ENCODE measurements around the gene CDH26.

CDH26 gene

DNA sequence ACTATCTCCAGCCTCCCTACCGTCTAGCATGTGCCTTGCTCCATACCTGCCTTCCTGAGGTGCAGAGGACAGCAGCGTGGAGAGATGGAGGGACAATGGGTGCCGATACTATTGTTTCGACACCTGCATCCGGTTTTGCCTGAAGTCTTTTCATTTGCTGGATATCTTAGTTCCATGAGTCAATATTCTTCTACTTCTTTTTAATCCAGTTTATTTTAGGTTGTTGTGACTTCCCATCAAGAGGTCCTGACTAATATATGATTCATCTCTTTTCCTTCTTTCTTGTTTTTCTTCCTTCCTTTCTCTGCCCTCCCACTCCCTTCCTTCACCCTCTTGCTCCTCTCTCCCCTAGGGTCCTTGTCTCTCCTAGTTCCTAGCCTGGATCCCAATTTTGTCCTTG lies 91.4 kb downstream of the CDH26 start:
- no peak for DNase-seq

DNA sequence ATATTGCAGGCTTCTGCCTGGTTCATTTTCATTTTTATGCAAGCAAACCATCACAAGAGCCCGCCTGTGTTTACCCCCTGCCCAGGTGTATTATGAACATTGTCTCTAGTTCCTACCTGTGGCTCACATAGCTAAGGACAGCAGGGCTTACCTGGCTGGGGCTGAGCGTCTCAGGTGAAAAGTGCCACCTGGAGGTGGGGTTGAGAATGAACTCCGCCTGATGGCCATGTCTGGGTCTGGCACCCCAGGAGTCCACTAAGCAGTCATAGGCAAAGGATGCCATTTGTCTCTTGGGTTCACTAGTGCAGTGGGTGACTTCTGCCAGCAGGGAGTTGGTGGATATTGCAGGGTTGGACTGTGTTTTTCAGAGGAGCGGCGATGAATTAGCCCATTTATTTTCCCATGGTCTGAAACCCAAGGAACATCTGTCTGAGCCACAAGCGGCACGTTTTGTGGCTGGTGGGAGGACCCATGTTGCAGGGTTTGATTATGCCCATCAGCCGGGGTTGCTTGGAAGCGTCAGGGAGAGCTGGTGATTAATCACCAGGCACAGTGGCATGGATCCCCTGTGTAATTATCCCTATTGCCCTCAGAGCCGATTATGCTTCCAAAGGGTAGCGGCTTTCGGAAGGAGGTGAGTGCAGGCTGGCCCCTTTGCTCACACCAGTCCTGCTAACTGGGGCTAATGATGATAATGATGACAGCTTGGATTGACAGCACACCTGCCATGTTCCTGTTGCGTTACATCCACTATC lies 92.1 kb downstream of the CDH26 start:
- DNase-seq, result no peak

GRCh38 chr20:60051911-60052310 lies 93.7 kb downstream of the CDH26 start:
- no peak for DNase-seq

- no peak for DNase-seq
Measured at GRCh38 chr20:60052322-60052721, 94.1 kb downstream of the CDH26 start.

- no peak for DNase-seq
Measured at GRCh38 chr20:60053125-60053817, 95.0 kb downstream of the CDH26 start.

DNA sequence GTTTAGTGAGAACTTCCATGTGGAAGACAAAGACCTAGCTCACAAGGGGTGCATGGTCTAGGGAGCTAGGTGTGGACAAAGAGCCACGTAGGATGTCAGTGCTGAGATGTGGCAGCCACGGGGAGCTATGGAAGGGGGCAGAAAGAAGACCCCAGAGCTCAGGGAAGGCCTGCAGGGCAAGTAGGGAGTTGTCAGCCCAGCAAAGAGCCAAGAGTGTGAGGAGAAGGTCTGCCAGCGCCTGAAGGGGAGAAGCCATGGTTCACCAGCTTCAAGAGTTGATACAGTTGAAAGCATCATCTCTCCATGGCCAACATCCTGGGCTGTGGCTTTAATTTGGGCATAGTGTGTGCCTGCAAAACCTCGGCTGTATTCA lies 95.6 kb downstream of the CDH26 start:
- no peak for DNase-seq

GRCh38 chr20:60054716-60055634 lies 96.8 kb downstream of the CDH26 start:
- DNase-seq, result peak; percentile 62 to 86

DNA sequence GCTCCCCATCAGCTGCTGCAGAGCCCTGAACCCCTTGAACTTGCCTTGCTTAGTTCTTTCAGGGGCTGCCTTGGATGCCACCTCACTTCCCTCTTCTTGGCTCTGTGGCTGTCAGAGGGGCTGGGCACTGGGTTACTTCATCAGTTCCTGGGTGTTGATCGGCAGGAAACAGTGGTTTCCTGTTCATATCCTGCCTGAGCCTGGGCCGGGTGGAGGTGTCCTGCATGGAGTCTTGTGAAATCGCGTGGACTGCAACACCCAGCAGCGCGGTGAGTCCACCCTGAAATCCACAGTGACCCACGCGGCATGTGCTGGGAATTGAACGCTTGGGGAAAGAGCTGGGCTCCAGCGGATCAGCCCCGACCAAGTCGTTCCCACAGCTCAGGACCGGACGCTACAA lies 97.5 kb downstream of the CDH26 start:
- peak; percentile 82 to 92 for DNase-seq

DNA sequence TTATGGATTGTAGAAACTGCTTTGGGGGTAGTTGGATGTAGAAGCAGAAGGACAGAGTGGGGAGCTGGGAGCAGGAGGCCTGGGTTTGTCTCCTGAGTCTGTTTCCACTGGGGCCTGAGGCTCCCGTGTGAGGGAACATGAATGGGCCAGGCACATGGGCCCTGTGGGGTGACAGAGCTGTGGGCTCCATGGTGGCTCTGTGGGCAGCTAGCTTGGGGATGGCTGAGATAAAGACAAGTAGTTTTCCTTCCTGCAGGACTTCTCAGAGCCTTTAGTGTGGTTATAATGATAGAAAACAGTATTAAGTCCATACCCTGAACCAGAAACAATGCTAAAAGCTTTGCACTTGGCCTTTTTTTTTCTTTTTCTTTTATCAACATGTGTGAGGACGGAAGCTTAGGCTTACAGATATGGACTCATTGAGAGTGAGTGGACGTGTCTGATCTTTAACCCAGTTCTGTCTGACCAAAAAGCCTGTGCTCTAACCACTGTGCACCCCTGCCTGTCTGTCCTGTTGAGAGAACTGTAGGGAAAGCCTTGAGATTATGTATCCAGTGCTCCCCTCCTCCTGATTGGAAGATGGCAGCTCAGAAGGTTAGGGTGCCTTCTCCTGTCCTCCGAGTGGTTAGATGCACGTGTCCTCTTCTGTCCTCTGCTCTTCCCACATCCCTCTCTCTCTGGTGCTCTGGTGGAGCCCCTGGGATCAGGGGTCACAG lies 98.3 kb downstream of the CDH26 start:
- DNase-seq, result peak in 1 of 2 donors; percentile 6

GRCh38 chr20:60057123-60057865 lies 99.1 kb downstream of the CDH26 start:
- DNase-seq, result peak; percentile 78 to 82

DNA sequence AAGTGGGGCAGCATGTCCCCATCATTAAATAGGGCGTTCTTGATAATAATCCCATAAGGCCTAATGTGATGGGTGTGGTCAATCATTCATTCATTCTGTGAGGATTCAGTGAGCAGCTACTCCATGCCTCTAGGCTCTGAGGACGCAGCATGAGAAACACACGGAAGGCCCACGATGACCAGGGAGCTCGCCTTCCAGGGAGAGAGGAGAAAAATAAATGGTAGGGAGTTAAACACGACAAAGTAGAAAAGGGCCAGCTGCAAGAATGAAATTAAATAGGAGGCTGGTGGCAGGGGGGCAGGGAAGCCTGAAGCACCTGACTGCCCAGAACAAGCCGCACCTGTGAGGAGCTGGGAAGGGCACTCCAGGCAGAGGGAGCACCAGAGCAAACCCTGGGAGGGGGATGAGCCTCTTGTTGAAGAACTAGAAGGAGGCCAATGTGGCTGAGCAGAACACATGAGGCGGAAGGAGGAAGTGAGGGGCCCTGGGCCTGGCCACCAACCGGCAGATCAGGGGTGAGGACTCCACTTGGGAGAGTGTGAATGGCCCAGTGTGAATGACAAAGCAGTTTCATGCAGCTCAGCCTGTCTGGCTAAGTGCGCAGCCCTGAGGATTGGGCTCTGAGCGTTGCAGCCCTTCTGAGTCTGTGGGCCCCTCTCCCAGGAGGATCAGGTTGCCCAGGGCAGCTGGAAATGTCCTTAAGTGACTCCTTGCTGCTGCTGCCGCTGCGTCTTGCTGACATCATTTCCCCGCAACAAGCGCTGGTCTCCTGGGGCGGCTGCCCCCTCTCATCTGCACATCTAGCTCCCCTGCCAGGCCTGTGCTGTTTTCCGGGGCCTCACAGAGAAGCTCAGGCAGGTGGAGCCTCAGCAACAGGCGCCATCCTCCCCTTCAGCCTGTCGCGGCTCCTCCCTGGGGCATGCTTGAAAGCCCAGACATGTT lies 99.9 kb downstream of the CDH26 start:
- peak; percentile 65 to 80 for DNase-seq

DNA sequence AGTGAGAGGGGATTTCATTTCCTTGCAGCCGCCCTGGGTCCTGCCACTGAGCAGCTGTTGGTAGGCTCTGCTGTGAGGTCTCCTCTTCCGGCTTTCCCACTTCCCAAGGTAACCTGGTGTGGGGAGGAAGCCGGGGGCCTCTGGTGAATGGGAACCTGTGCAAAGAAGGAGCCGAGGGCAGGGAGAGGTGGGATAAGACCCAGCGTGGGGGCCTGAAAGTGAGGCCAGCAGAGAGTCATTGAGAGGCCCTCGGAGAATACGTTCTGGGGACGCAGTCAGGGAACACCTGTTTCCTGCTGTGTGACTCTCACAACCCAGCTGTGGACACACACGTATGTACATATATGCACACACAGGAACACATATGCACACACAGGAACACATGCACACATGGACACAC lies 100.7 kb downstream of the CDH26 start:
- no peak for DNase-seq

DNA sequence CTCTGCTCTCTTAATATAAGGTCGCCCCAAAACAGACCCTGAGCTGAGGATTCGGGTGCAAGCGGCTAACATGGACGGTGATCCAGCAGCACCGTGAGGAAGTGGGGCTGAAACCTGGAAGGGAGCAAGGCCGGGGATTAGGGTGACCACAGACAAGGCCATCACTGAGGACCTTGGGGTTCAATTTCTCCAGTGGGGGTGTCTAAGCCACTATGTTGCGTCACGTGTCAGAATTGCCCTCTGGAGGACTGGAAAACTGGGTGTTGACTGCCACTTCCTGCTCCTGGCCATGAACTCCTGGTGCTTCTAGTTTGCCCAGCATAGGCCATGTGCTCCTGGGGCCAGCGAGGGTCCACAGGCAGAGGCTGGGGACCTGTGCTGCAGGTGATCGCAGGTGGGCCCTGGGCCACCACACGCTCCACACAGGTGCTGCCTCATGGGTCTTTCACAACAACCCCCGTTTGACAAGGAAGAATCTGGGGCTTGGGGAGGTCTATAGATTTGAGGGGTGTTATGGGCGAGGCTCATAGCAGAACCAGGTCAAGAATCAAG lies 101.9 kb downstream of the CDH26 start:
- no peak for DNase-seq

DNA sequence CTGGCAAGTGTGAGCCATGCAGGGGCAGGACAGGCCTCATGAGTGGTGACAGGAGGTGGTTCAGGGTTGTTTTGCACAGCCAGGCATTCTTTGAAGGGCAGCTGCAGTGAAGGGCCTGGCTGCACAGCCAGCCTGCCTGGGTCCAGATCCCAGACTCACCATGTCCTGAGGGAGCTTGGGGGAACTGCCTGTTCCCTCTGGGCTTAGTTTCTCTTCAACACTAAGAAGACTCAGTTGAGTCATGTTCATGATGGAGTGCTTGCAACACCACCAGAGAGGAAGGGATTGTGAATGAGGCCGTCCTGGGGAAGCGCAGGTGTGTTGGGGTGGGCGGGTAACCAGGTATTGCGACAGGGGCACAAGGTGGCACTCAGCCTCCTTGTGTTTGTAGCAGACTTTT lies 102.4 kb downstream of the CDH26 start:
- DNase-seq, result peak; percentile 10 to 42

DNA sequence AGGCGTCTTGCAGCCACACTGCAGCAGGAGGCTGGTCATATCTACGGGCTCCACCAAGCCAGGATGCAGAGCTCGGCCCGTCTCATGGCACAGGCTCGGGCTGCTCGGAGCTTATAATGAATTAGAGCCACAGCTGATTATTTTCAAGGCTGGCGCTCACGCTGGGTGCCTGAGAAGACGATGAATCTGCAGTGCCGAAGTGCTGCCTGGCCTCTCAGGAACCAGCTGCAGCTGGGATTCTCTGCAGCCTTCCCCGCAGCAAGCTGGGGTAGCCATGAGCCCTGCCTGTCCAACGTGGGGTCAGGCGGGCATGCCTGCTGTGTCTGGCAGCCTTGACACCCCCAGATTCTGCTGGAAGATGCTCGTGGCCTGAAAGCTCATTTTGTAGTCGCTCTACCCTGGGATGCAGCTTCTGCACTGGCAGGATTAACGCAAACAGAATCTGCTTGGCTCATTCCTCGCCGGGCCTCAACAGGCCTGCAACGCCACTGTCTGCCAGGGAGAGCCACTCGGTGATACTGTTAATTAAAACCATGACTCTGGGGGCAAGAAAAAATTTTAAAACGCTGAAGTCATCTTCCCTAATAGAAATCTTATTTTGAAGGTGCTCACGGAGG lies 104.3 kb downstream of the CDH26 start:
- no peak for DNase-seq

GRCh38 chr20:60063048-60063451 lies 104.8 kb downstream of the CDH26 start:
- DNase-seq, result no peak

DNA sequence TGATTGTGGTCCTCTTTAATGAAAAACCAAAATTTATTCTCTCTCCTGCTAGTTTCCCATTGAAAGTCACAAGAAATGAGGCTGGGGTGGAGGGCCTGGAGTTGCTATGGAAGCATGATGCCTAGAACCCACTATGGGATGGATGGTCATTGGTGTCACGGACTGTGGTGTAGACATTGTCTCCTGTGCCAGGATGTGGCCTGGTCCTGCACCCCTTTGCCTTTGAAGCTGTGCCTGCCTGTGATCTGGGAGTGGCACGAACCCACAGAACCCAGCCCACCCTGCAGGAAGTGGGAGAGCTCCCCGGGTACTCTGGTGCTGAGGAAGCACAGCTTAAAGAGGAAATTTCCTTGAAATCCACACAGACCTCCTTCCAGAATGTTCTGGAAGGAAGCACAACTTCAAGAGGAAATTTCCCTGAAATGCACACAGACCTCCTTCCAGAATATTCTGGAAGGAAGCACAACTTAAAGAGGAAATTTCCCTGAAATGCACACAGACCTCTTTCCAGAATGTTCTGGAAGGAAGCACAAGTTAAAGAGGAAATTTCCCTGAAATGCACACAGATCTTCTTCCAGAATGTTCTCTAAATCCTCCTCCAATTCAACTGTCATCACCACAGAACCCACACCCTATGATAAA lies 105.6 kb downstream of the CDH26 start:
- no peak for DNase-seq

All from inflammatory macrophage (primary cell).